ENCODE results near the gene THAP10. TPM values are rescaled to one million over a fixed set of nuclear protein-coding genes. Genes with fewer than 3 reads are reported as not detected.
"Not testable (repeated sequence)": the region's sequence is repeated elsewhere in the genome, so short reads cannot be mapped to it uniquely, and the experiment has no call there.

Gene THAP10
- total RNA-seq, 1 experiment from 2014 or later, result 5.9 TPM

GRCh38 chr15:70932397-70932796 lies 40.2 kb upstream of the THAP10 start:
- Histone ChIP-seq H3K4me1 (ENCODE audit: insufficient read depth, low read length) (no peaks in the 10 kb centered on the region), H3K36me3 (ENCODE audit: low read depth, low read length) (no peaks in the 10 kb centered on the region), H3F3A (ENCODE audit: low read length, unreplicated experiment) (no peaks in the 10 kb centered on the region), H3K27me3 (ENCODE audit: low read length) (no peaks in the 10 kb centered on the region), H2AFZ (ENCODE audit: low read length) (no peak overlapping the region), H3K27ac (ENCODE audit: low read length) (no peak overlapping the region), H3K4me3 (ENCODE audit: low read length) (no peak overlapping the region), H3K4me2 (ENCODE audit: low read length) (no peak overlapping the region), H3K9me2 (replicated peaks; ENCODE audit: low read length) (no peaks in the 10 kb centered on the region), H3K79me2 (ENCODE audit: low read length) (no peaks in the 10 kb centered on the region), H3K9me3 (ENCODE audit: low read length) (no peaks in the 10 kb centered on the region), H3K9ac (ENCODE audit: low read length) (no peak overlapping the region), H4K20me1 (ENCODE audit: low read length) (no peaks in the 10 kb centered on the region)
- POLR2A ChIA-PET (ENCODE audit: unreplicated experiment), result no interaction called here
- no TSS peak for BruUV-seq (replicated peaks)
- CTCF ChIA-PET, result no interaction called here
- no peak for TF ChIP-seq EZH2 (IDR thresholded peaks at IDR 0.05; ENCODE audit: low read length, unreplicated experiment)
- TF ChIP-seq CTCF (conservative IDR thresholded peaks at IDR 0.05; ENCODE audit: low read depth, low read length), result no peak
- TF ChIP-seq EZH2phosphoT487 (IDR thresholded peaks at IDR 0.05; ENCODE audit: borderline replicate concordance, low read length), result no peak
- no peak for ATAC-seq
- intact Hi-C loops (cut with micrococcal nuclease), result loop anchor here (10.0 kb wide), 1 partner anchor 62 kb away; no protein-coding TSS in a partner anchor
- no peak for DNase-seq

- Histone ChIP-seq H3K9me2 (replicated peaks; ENCODE audit: low read length) (no peaks in the 10 kb centered on the region), H3K27ac (ENCODE audit: low read length) (no peak overlapping the region), H3K9ac (ENCODE audit: low read length) (no peak overlapping the region), H3K4me1 (ENCODE audit: insufficient read depth, low read length) (no peaks in the 10 kb centered on the region), H3F3A (ENCODE audit: low read length, unreplicated experiment) (no peaks in the 10 kb centered on the region), H3K4me3 (ENCODE audit: low read length) (no peak overlapping the region), H3K9me3 (ENCODE audit: low read length) (no peaks in the 10 kb centered on the region), H4K20me1 (ENCODE audit: low read length) (no peaks in the 10 kb centered on the region), H3K79me2 (ENCODE audit: low read length) (no peaks in the 10 kb centered on the region), H3K36me3 (ENCODE audit: low read depth, low read length) (no peaks in the 10 kb centered on the region), H3K27me3 (ENCODE audit: low read length) (no peaks in the 10 kb centered on the region), H2AFZ (ENCODE audit: low read length) (no peak overlapping the region), H3K4me2 (ENCODE audit: low read length) (no peak overlapping the region)
- ChIA-PET POLR2A (ENCODE audit: unreplicated experiment) (no interaction called here), CTCF (no interaction called here)
- TF ChIP-seq EZH2phosphoT487 (IDR thresholded peaks at IDR 0.05; ENCODE audit: borderline replicate concordance, low read length), result no peak
- TF ChIP-seq CTCF (conservative IDR thresholded peaks at IDR 0.05; ENCODE audit: low read depth, low read length), result no peak
- TF ChIP-seq EZH2 (IDR thresholded peaks at IDR 0.05; ENCODE audit: low read length, unreplicated experiment), result no peak
- intact Hi-C loops (cut with micrococcal nuclease), result loop anchor here (10.0 kb wide), 1 partner anchor 63 kb away; no protein-coding TSS in a partner anchor
- no TSS peak for BruUV-seq (replicated peaks)
- DNase-seq (no peak), ATAC-seq (no peak)
Measured at GRCh38 chr15:70931821-70932220, 39.6 kb upstream of the THAP10 start.

- intact Hi-C loops (cut with micrococcal nuclease), result not testable (repeated sequence)
Measured at GRCh38 chr15:70926914-70927313, 34.7 kb upstream of the THAP10 start.

More at GRCh38 chr15:70926914-70927313, 34.7 kb upstream of the THAP10 start:
- H2AFZ ChIP-seq (ENCODE audit: low read length); H3K4me3 ChIP-seq (ENCODE audit: low read length); H4K20me1 ChIP-seq (ENCODE audit: low read length); POLR2A ChIA-PET (ENCODE audit: unreplicated experiment); H3K27me3 ChIP-seq (ENCODE audit: low read length); H3K36me3 ChIP-seq (ENCODE audit: low read depth, low read length); H3K79me2 ChIP-seq (ENCODE audit: low read length); ATAC-seq; H3K9me2 ChIP-seq (replicated peaks; ENCODE audit: low read length); CTCF ChIA-PET; H3K27ac ChIP-seq (ENCODE audit: low read length); H3K4me2 ChIP-seq (ENCODE audit: low read length); H3K9ac ChIP-seq (ENCODE audit: low read length); H3K9me3 ChIP-seq (ENCODE audit: low read length); H3K4me1 ChIP-seq (ENCODE audit: insufficient read depth, low read length); H3F3A ChIP-seq (ENCODE audit: low read length, unreplicated experiment); BruUV-seq (replicated peaks); DNase-seq: not testable (repeated sequence)
